GM19467 (cell line): Measurements from ENCODE around the gene DTD1.

Experiments
- ATAC-seq: cut with Tn5 transposase; IDR thresholded peaks from one replicate; pipeline ENCODE4 v1.9.1; 2021; ENCODE audit warnings: mild to moderate bottlenecking, moderate library complexity; ENCODE audit not compliant: unreplicated experiment

DTD1 gene

GRCh38 chr20:18662279-18663040 is 74.6 kb downstream of the DTD1 start:
- ATAC-seq, result no peak

DNA sequence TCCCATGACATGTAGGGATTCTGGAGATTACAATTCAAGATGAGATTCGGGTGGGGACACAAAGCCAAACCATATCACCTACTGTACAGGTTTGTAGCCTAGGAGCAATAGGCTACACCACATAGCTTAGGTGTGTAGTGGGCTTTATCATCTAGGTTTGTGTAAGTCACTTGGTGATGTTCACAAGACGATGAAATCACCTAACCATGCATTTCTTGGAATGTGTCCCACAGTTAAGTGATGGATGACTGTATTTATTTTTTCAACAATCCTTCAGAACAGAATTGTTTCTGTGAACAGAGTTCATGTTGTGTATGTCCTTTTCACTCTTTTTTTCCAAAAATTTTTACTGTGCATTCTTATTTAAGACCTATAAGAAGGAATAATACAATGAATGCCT is 76.1 kb downstream of the DTD1 start:
- ATAC-seq, result no peak

- no peak for ATAC-seq
These were observed 77.3 kb downstream of the DTD1 start for GRCh38 chr20:18665135-18665534.

DNA sequence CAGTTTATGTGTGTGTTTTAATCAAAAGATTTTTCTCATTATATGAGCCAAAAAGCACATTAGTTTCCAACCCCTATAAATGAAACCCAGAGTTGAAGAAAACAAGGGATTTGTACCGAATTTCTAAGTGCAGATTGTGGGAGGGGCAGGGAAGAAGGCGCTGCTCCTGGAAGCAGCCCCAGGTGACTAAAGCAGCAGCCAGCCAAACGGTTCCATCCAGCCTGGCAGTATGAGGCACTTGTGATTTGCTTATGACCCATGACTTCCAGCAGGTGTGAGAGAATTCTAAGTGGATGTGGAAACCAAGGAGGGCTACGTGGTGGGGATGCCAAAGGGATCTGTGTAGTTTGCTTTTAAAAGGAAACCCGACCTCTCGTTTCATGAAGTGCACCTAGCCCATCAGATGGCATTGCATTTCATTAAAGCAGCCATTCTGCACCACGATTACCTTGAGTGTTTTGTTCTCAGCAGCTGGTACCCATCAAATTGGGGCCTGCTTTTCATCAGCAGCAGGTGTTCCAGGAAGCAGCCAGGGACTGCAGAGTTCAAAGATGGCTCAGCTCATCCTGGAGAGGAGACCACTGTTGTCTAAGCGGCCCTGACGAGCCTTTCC is 79.1 kb downstream of the DTD1 start:
- no peak for ATAC-seq

- no peak for ATAC-seq
These were observed 81.6 kb downstream of the DTD1 start for GRCh38 chr20:18669241-18670019.

DNA sequence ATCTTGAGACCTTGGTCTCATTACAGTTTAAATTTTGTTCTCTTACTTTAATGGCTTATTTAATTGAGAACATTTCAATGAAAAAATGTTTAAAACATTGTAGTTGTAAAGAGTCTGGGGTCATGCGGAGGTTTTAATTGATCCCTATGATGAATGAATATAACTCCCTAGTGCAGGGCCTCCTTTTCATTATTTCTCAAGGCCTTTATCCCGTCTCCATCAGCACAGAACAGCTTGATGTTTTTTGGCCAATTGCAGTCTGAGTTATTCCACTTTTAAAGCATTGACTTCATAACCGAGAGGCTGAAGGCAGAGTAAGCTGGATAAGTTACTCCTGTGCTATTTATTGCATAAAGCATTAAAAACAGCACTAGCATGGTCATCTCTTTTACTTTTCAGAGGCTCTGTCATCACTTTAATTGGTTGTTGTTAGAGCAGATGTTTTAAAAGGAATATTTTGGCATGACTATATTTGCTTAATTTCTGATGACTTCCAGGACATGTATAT is 83.4 kb downstream of the DTD1 start:
- ATAC-seq, result no peak

DNA sequence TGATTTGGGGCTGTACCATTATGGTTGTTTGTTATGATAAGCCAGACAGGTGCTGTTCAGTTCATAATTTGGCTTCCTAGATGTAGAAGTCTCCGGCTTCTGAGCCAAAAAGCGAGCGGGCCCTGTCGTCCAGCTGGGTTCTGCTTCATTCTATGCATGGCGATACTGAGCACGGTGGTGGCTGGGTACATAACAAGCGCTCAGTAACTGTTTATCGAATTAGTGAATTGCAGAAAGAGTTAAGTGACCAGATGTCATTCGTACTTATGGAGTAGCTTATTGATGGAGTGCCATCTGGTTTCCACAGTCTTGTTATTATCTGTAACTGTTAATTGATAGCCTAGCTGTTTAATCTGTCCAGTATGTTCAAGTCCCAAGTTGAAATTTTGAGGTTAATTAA is 85.0 kb downstream of the DTD1 start:
- no peak for ATAC-seq

- no peak for ATAC-seq
These were observed 88.5 kb downstream of the DTD1 start for GRCh38 chr20:18676396-18676795.

GRCh38 chr20:18677126-18677525 is 89.3 kb downstream of the DTD1 start:
- no peak for ATAC-seq

GRCh38 chr20:18678549-18679419 is 90.9 kb downstream of the DTD1 start:
- no peak for ATAC-seq

- no peak for ATAC-seq
These were observed 96.0 kb downstream of the DTD1 start for GRCh38 chr20:18683839-18684238.

GRCh38 chr20:18684775-18685174 is 96.9 kb downstream of the DTD1 start:
- no peak for ATAC-seq

DNA sequence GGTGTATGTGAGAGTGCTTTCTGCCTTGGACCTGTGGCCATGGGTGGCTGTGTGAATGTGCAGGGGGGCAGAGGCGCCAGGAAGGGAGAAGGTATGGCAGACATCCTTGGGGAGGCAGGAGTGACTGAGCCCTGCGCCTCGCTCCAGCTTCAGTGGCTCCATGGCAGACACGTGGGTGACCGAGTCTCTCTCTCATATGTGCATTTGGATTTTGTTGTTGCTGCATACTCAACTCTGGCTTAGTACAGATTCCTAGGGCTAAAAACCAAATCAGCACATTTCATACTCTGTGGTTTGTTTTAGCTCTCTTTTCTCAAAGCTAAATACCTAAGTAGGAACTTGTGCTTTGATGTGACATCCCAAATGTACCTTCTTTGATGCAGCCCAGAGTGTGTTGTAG is 97.6 kb downstream of the DTD1 start:
- ATAC-seq, result no peak

DNA sequence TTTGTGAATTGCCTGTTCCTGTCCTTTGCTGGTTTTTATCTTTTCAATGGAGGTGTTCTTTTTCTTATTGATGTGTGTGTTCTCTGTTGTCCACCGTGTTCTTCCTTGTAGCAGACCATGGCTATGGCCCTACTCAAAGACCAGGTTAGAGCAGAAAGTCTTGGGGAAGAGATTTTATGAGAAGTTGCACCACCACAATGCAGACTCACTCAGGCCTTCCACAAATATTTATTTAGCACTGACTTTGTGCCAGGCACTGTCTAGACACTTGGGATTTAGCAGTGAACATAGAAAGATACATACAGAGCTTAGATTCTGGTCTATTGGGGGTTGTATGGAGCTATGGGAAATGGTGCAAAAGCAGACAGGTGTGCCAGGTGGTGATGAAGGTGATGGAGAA is 98.8 kb downstream of the DTD1 start:
- ATAC-seq, result no peak

DNA sequence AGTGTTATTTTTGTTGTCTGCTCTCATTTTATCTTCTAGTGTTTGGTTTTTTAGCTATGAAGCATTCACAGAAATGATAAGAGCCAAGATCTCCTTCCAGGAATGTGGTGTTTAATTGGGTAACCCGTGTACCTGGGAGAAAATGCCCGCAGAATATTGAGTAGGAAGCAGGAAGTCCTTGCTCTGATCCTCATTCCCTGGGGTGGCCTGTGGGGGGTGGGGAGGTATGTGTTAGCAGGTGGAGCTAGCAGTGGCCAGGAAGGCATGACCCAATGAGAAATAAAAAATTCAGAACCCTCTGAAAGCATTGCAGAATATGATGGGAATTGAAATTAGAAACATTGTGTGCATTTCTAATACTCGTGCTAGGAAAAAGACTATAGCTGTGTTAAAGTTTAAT is 100.8 kb downstream of the DTD1 start:
- no peak for ATAC-seq

GRCh38 chr20:18689557-18689956 is 101.7 kb downstream of the DTD1 start:
- no peak for ATAC-seq

GRCh38 chr20:18692447-18692846 is 104.6 kb downstream of the DTD1 start:
- ATAC-seq, result no peak

GRCh38 chr20:18694071-18694470 is 106.2 kb downstream of the DTD1 start:
- no peak for ATAC-seq

- no peak for ATAC-seq
These were observed 107.3 kb downstream of the DTD1 start for GRCh38 chr20:18695175-18695574.

- ATAC-seq, result no peak
These were observed 111.0 kb downstream of the DTD1 start for GRCh38 chr20:18698735-18699380.
